HepG2 (cell line): Measurements from ENCODE around the gene TXN. TPM values are rescaled to one million over a fixed set of nuclear protein-coding genes. Genes with fewer than 3 reads are reported as not detected.

Experiments used
- ARNT ChIP-seq: fragments of 450-650 bp; IDR thresholded peaks from 2 replicates; pipeline ENCODE4 v1.6.1; 2017
- ATF4 ChIP-seq, 2 experiments: fragments of 450-650 bp in 1 of 2; sonication (generic) in 1 of 2; formaldehyde crosslinking; IDR thresholded peaks; 2 replicates each; pipeline versions ENCODE4 v1.5.0 to v1.8.0; 2020 to 2022; ENCODE audit warnings: mild to moderate bottlenecking in 1 of 2, missing genetic modification reagents in 1 of 2
- BATF2 ChIP-seq: sonication (generic); formaldehyde crosslinking; IDR thresholded peaks from 2 replicates; pipeline ENCODE4 v1.8.0; 2022; ENCODE audit warnings: mild to moderate bottlenecking, missing genetic modification reagents, moderate library complexity
- DBP ChIP-seq: sonication (generic); formaldehyde crosslinking; IDR thresholded peaks from 2 replicates; pipeline ENCODE4 v1.4.0; 2020; ENCODE audit warnings: missing genetic modification reagents; ENCODE audit errors: not compliant biosample characterization
- FOSL2 ChIP-seq: sonication (generic); formaldehyde crosslinking; IDR thresholded peaks from 2 replicates; pipeline ENCODE4 v1.4.0; 2020; ENCODE audit warnings: missing genetic modification reagents
- KMT2A ChIP-seq: sonication (generic); formaldehyde crosslinking; IDR thresholded peaks from 2 replicates; pipeline ENCODE4 v1.4.0; 2020; ENCODE audit warnings: missing genetic modification reagents
- MNT ChIP-seq: fragments of 450-650 bp; IDR thresholded peaks from 2 replicates; pipeline ENCODE4 v1.6.1; 2016
- NAIF1 ChIP-seq: sonication (generic); formaldehyde crosslinking; IDR thresholded peaks from 2 replicates; pipeline ENCODE4 v1.5.0; 2020; ENCODE audit warnings: mild to moderate bottlenecking, missing genetic modification reagents, borderline replicate concordance
- RORA ChIP-seq: sonication (generic); formaldehyde crosslinking; IDR thresholded peaks from 2 replicates; pipeline ENCODE4 v1.5.0; 2020; ENCODE audit warnings: mild to moderate bottlenecking, missing genetic modification reagents, moderate library complexity
- SNRNP70 ChIP-seq: fragments of 200-400 bp; formaldehyde crosslinking; IDR thresholded peaks from 2 replicates; pipeline ENCODE4 v1.6.1; 2017; ENCODE audit warnings: mild to moderate bottlenecking, low read depth, low read length, moderate library complexity
- ZBTB7B ChIP-seq: sonication (generic); formaldehyde crosslinking; IDR thresholded peaks from 2 replicates; pipeline ENCODE4 v1.4.0; 2020; ENCODE audit warnings: missing genetic modification reagents
- ZNF205 ChIP-seq: IDR thresholded peaks from 2 replicates; pipeline ENCODE4 v1.6.1; 2018; ENCODE audit warnings: missing biosample characterization, missing genetic modification reagents
- ZNF282 ChIP-seq: fragments of 450-650 bp; IDR thresholded peaks from 2 replicates; pipeline ENCODE4 v1.6.1; 2018; ENCODE audit not compliant: partially characterized antibody
- ZNF317 ChIP-seq: sonication (generic); formaldehyde crosslinking; IDR thresholded peaks from 2 replicates; pipeline ENCODE4 v1.5.0; 2020; ENCODE audit warnings: mild to moderate bottlenecking, missing genetic modification reagents
- ZNF574 ChIP-seq: sonication (generic); formaldehyde crosslinking; IDR thresholded peaks from 2 replicates; pipeline ENCODE4 v1.4.0; 2020; ENCODE audit warnings: missing genetic modification reagents
- ZNF614 ChIP-seq: IDR thresholded peaks from 2 replicates; pipeline ENCODE4 v1.6.1; 2018; ENCODE audit warnings: missing biosample characterization, missing genetic modification reagents, inconsistent platforms, borderline replicate concordance
- ZNF678 ChIP-seq: sonication (generic); formaldehyde crosslinking; IDR thresholded peaks from 2 replicates; pipeline ENCODE4 v1.4.0; 2020; ENCODE audit warnings: mild to moderate bottlenecking, missing genetic modification reagents
- ZNF770 ChIP-seq: sonication (generic); formaldehyde crosslinking; IDR thresholded peaks from 2 replicates; pipeline ENCODE4 v1.5.0; 2020; ENCODE audit warnings: mild to moderate bottlenecking, missing genetic modification reagents
- ZSCAN21 ChIP-seq: sonication (generic); formaldehyde crosslinking; IDR thresholded peaks from 2 replicates; pipeline ENCODE4 v1.8.0; 2022; ENCODE audit warnings: mild to moderate bottlenecking, missing genetic modification reagents, moderate library complexity, borderline replicate concordance
- ZSCAN9 ChIP-seq: IDR thresholded peaks from 2 replicates; pipeline ENCODE4 v1.6.1; 2016; ENCODE audit warnings: borderline replicate concordance
- polyA plus RNA-seq, 8 experiments: library from polyadenylated mRNA; depleted of rRNA in 3 of 8; stranded (reverse) in 7 of 8; unstranded in 1 of 8; fragments of >200 nt; fragmentation: Illumina TruSeq in 4 of 8; extraction: Trizol in 4 of 8; gene quantifications; 2 replicates each; pipeline versions ENCODE4 v1.2.1 to v1.2.3, GENCODE V29; 2011 to 2016; ENCODE audit warnings: low read depth in 4 of 8, missing spikeins in 1 of 8, mixed read lengths in 1 of 8; ENCODE audit not compliant: insufficient read depth in 1 of 8
- total RNA-seq, 5 experiments: library from RNA; depleted of rRNA; stranded (reverse); fragments of >200 nt; fragmentation: Illumina TruSeq; extraction: Trizol; gene quantifications; 2 replicates each; pipeline ENCODE4 v1.2.3, GENCODE V29; 2016; ENCODE audit warnings: low read depth in 1 of 5

Gene TXN
- total and polyA plus RNA-seq, 2 of the 13 experiments (the other 11 are each of a cell fraction or from before 2014, with no cell fraction given) = 364 to 470 TPM

- TF ChIP-seq ATF4 (CRISPR knock-in tag; IDR thresholded peaks at IDR 0.05) = no peak
- TF ChIP-seq SNRNP70 = no peak
- TF ChIP-seq ZNF678 = no peak
- TF ChIP-seq ZNF770 (CRISPR knock-in tag) = peak; percentile 72
- TF ChIP-seq KMT2A (CRISPR knock-in tag) = peak; percentile 11; the same call in 1 of the 2 replicates
- peak; percentile 51 for TF ChIP-seq FOSL2
- TF ChIP-seq ARNT = no peak
- TF ChIP-seq ZNF282 = no peak
- no peak for TF ChIP-seq BATF2 (CRISPR knock-in tag)
- TF ChIP-seq ZNF614 (CRISPR knock-in tag) = peak; percentile 46; the same call in 1 of the 2 replicates
- TF ChIP-seq ZNF205 (CRISPR knock-in tag) = no peak
- no peak; the same call in 1 of the 2 replicates for TF ChIP-seq ZSCAN9 (CRISPR knock-in tag)
- no peak for TF ChIP-seq ZNF317
- peak; percentile 37; the same call in 1 of the 2 replicates for TF ChIP-seq ZSCAN21 (CRISPR knock-in tag)
- TF ChIP-seq RORA (CRISPR knock-in tag) = no peak
- no peak for TF ChIP-seq DBP (CRISPR knock-in tag)
- TF ChIP-seq MNT = no peak
- TF ChIP-seq NAIF1 = no peak
- no peak; the same call in 1 of the 2 replicates for TF ChIP-seq ZBTB7B
- TF ChIP-seq ZNF574 (CRISPR knock-in tag) = no peak
Measured at GRCh38 chr9:110197330-110198187, 58.7 kb downstream of the TXN start (continued).
